ENCODE results near the gene UAP1L1. TPM values are rescaled to one million over a fixed set of nuclear protein-coding genes. Genes with fewer than 3 reads are reported as not detected.

UAP1L1 gene
- total RNA-seq, 1 donor from 2014 or later, result 13.3 TPM

- TF ChIP-seq POLR2A (IDR thresholded peaks at IDR 0.05), result no peak
- TF ChIP-seq, protein P1, sequence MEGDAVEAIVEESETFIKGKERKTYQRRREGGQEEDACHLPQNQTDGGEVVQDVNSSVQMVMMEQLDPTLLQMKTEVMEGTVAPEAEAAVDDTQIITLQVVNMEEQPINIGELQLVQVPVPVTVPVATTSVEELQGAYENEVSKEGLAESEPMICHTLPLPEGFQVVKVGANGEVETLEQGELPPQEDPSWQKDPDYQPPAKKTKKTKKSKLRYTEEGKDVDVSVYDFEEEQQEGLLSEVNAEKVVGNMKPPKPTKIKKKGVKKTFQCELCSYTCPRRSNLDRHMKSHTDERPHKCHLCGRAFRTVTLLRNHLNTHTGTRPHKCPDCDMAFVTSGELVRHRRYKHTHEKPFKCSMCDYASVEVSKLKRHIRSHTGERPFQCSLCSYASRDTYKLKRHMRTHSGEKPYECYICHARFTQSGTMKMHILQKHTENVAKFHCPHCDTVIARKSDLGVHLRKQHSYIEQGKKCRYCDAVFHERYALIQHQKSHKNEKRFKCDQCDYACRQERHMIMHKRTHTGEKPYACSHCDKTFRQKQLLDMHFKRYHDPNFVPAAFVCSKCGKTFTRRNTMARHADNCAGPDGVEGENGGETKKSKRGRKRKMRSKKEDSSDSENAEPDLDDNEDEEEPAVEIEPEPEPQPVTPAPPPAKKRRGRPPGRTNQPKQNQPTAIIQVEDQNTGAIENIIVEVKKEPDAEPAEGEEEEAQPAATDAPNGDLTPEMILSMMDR (IDR thresholded peaks at IDR 0.05), result no peak
- no peak for TF ChIP-seq POLR2AphosphoS5 (IDR thresholded peaks at IDR 0.05; ENCODE audit: insufficient read depth in 1 of 2, low read depth in 1 of 2)
- peaks cover 30% of the 10 kb centered on the region for H3K4me1 ChIP-seq
- intact Hi-C loops (cut with DNase I), result no loop called here
- peak overlapping the region; percentile 48 to 63 for H3K4me3 ChIP-seq
- H3K36me3 ChIP-seq, result peaks cover 0 to 7% of the 10 kb centered on the region in 2 donors
- H3K9me3 ChIP-seq, result no peaks in the 10 kb centered on the region
- H3K27ac ChIP-seq, result no peak overlapping the region
- no peak for DNase-seq (ENCODE audit: extremely low spot score in 2 of 2)
- no peaks in the 10 kb centered on the region for H3K27me3 ChIP-seq
Observed at GRCh38 chr9:137042751-137043727, 34.3 kb upstream of the UAP1L1 start.

GRCh38 chr9:137044037-137044436, 33.3 kb upstream of the UAP1L1 start:
- TF ChIP-seq POLR2AphosphoS5 (IDR thresholded peaks at IDR 0.05; ENCODE audit: insufficient read depth in 1 of 2, low read depth in 1 of 2) (no peak), POLR2A (IDR thresholded peaks at IDR 0.05) (no peak)
- TF ChIP-seq, protein P1 (IDR thresholded peaks at IDR 0.05), result no peak
- peaks cover 0 to 7% of the 10 kb centered on the region in 2 donors for H3K36me3 ChIP-seq
- intact Hi-C loops (cut with DNase I), result no loop called here
- no peak overlapping the region for H3K27ac ChIP-seq
- no peaks in the 10 kb centered on the region for H3K9me3 ChIP-seq
- H3K4me1 ChIP-seq, result peaks cover 36% of the 10 kb centered on the region
- peak overlapping the region; percentile 48 to 63 for H3K4me3 ChIP-seq
- DNase-seq (ENCODE audit: extremely low spot score in 2 of 2), result no peak
- H3K27me3 ChIP-seq, result no peaks in the 10 kb centered on the region

DNA sequence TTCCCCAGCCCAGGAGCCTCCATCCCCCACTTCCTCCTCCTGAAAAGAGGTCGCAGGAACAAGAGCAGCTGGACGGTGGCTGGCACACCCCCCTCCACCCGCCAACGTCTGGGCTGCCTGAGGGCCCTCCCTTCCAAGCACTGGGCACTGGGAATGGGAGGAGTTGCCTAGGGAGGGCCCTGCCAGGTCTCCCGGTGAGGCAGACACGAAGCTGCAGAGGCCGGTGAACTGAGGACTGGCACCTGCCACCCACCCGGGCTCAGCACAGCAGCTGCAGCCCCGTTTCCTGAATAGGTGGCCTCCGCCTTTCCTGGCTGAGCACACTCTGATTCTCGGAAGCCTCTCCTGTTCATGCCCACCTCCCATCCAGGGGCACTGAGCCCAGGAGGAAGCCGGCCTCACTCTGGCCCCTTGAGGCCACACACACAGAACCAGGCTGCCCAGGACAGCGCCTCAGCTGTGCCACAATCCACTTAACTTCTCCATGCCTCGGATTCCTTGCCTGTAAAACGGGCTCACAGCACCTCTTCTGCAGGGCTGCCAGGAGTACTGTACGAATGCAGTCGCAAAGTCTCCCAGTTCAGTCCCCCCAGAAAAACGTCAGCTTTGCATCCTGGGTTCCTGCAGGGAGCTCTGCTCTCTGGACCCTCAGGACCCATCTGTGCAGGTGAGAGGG, 32.7 kb upstream of the UAP1L1 start:
- peak overlapping the region; percentile 48 to 63 for H3K4me3 ChIP-seq
- TF ChIP-seq POLR2AphosphoS5 (IDR thresholded peaks at IDR 0.05; ENCODE audit: insufficient read depth in 1 of 2, low read depth in 1 of 2) (no peak), POLR2A (IDR thresholded peaks at IDR 0.05) (no peak)
- TF ChIP-seq, protein P1 (IDR thresholded peaks at IDR 0.05), result no peak
- no peaks in the 10 kb centered on the region for H3K27me3 ChIP-seq
- peaks cover 0 to 3% of the 10 kb centered on the region in 2 donors for H3K36me3 ChIP-seq
- H3K4me1 ChIP-seq, result peaks cover 36% of the 10 kb centered on the region
- H3K27ac ChIP-seq, result no peak overlapping the region
- no peaks in the 10 kb centered on the region for H3K9me3 ChIP-seq
- intact Hi-C loops (cut with DNase I), result no loop called here
- DNase-seq (ENCODE audit: extremely low spot score in 2 of 2), result no peak

GRCh38 chr9:137045294-137046087, 31.8 kb upstream of the UAP1L1 start:
- peaks cover 36% of the 10 kb centered on the region for H3K4me1 ChIP-seq
- peak overlapping the region; percentile 48 to 63 for H3K4me3 ChIP-seq
- TF ChIP-seq POLR2A (IDR thresholded peaks at IDR 0.05) (no peak), POLR2AphosphoS5 (IDR thresholded peaks at IDR 0.05; ENCODE audit: insufficient read depth in 1 of 2, low read depth in 1 of 2) (no peak)
- TF ChIP-seq, protein P1 (IDR thresholded peaks at IDR 0.05), result no peak
- H3K27me3 ChIP-seq, result no peaks in the 10 kb centered on the region
- peak overlapping the region; percentile 6 for H3K27ac ChIP-seq
- H3K9me3 ChIP-seq, result no peaks in the 10 kb centered on the region
- intact Hi-C loops (cut with DNase I), result no loop called here
- H3K36me3 ChIP-seq, result no peaks in the 10 kb centered on the region
- no peak for DNase-seq (ENCODE audit: extremely low spot score in 2 of 2)

Data from vagina (tissue), 2 donors.